Small intestine (tissue), 7 donors: ENCODE results near the gene STK38L. TPM values are rescaled to one million over a fixed set of nuclear protein-coding genes. Genes with fewer than 3 reads are reported as not detected.

Source experiments
- DNase-seq, 2 donors: peaks; one replicate each; pipeline versions ENCODE4 v3.0.0 to v3.0.0-alpha.2; 2013
- FAIRE-seq: peaks from 2 replicates; lab custom pipeline; 2012; peaks lifted over from hg19 to GRCh38; lab: Jason Lieb, UNC
- H3K27ac ChIP-seq, 3 donors: one replicate each; pipeline ENCODE4 v1.5.1; 2013; ENCODE audit warnings: low read length in 2 of 3, mild to moderate bottlenecking in 2 of 3, control low read depth in 1 of 3, inconsistent platforms in 1 of 3, low read depth in 1 of 3, moderate library complexity in 1 of 3
- H3K27me3 ChIP-seq, 3 donors: one replicate each; pipeline ENCODE4 v1.6.1; 2013; ENCODE audit warnings: low read length in 3 of 3, inconsistent platforms in 1 of 3; ENCODE audit not compliant: control insufficient read depth in 3 of 3, insufficient read depth in 3 of 3
- H3K36me3 ChIP-seq, 3 donors: one replicate each; pipeline ENCODE4 v1.6.1; 2013; ENCODE audit warnings: low read length in 3 of 3, inconsistent platforms in 1 of 3, low read depth in 1 of 3, mild to moderate bottlenecking in 1 of 3, moderate library complexity in 1 of 3; ENCODE audit not compliant: control insufficient read depth in 3 of 3, insufficient read depth in 2 of 3
- H3K4me1 ChIP-seq, 3 donors: one replicate each; pipeline ENCODE4 v1.6.1; 2013; ENCODE audit warnings: low read length in 2 of 3, inconsistent platforms in 1 of 3, low read depth in 1 of 3, mild to moderate bottlenecking in 1 of 3, moderate library complexity in 1 of 3; ENCODE audit not compliant: control insufficient read depth in 3 of 3, insufficient read depth in 2 of 3
- H3K4me3 ChIP-seq, 3 donors: one replicate each; pipeline ENCODE4 v1.5.1; 2013; ENCODE audit warnings: low read length in 3 of 3, control low read depth in 1 of 3, inconsistent platforms in 1 of 3, low read depth in 1 of 3, mild to moderate bottlenecking in 1 of 3, moderate library complexity in 1 of 3
- H3K9me3 ChIP-seq, 2 donors: one replicate each; pipeline ENCODE4 v1.6.1; 2013; ENCODE audit warnings: low read depth in 1 of 2, low read length in 1 of 2; ENCODE audit not compliant: control insufficient read depth in 2 of 2, insufficient read depth in 1 of 2
- WGBS, 3 donors: extraction: QIAGEN DNeasy Blood & Tissue Kit; methylation state at CpG; one replicate each; pipeline ENCODE4 v1.1.7; 2013; 5-methylcytosine and 5-hydroxymethylcytosine counted together
- polyA plus RNA-seq, 4 donors: library from polyadenylated mRNA; stranded (reverse) in 3 of 4; unstranded in 1 of 4; fragments of 200-250 nt in 3 of 4; fragments of 120-200 nt in 1 of 4; gene quantifications; one replicate each; pipeline versions ENCODE4 v1.2.1 to v1.2.3, GENCODE V29; 2013
- donor health status: healthy with polysubstance abuse.
- donor health status: control.
- donor health status: control.
- donor health status: Bipolar disorder and iron deficiency.
- donor health status: healthy.

STK38L gene
- polyA plus RNA-seq, 4 donors: 5.8 to 23.8 (median 10.6) TPM

GRCh38 chr12:27359578-27360340 lies 115.7 kb downstream of the STK38L start:
- H3K4me1 ChIP-seq: no peaks in the 10 kb centered on the region
- no peak for FAIRE-seq
- no peaks in the 10 kb centered on the region for H3K27me3 ChIP-seq
- H3K27ac ChIP-seq: no peak overlapping the region
- peak in 1 of 2 donors; percentile 45 for DNase-seq
- no peak overlapping the region for H3K4me3 ChIP-seq
- H3K36me3 ChIP-seq: no peaks in the 10 kb centered on the region
- 31 to 68% (median 47%) methylated on average over 3 of the region's 3 CpGs for WGBS, 3 donors
- peaks cover 0 to 3% of the 10 kb centered on the region in 2 donors for H3K9me3 ChIP-seq

- no peak overlapping the region for H3K27ac ChIP-seq
- WGBS, 3 donors: 93 to 99% (median 93%) methylated on average over 2 of the region's 2 CpGs
Measured at GRCh38 chr12:27361372-27361771, 117.3 kb downstream of the STK38L start.

GRCh38 chr12:27366621-27367020 lies 122.5 kb downstream of the STK38L start:
- Histone ChIP-seq H3K27me3 (no peaks in the 10 kb centered on the region), H3K4me3 (no peak overlapping the region), H3K36me3 (peaks cover 0 to 2% (median 0%) of the 10 kb centered on the region in 3 donors), H3K9me3 (peaks cover 0 to 3% of the 10 kb centered on the region in 2 donors), H3K4me1 (no peaks in the 10 kb centered on the region), H3K27ac (no peak overlapping the region)
- FAIRE-seq (no peak), DNase-seq (no peak)
- 79 to 92% (median 91%) methylated on average over 3 of the region's 3 CpGs for WGBS, 3 donors

More at GRCh38 chr12:27361372-27361771, 117.3 kb downstream of the STK38L start:
- no peak overlapping the region for H3K4me3 ChIP-seq
- no peaks in the 10 kb centered on the region for H3K27me3 ChIP-seq
- FAIRE-seq: no peak
- DNase-seq: no peak
- no peaks in the 10 kb centered on the region for H3K36me3 ChIP-seq
- H3K9me3 ChIP-seq: peaks cover 0 to 3% of the 10 kb centered on the region in 2 donors
- no peaks in the 10 kb centered on the region for H3K4me1 ChIP-seq

- Histone ChIP-seq H3K4me1 (no peaks in the 10 kb centered on the region), H3K36me3 (peaks cover 0 to 2% (median 0%) of the 10 kb centered on the region in 3 donors), H3K9me3 (peaks cover 0 to 3% of the 10 kb centered on the region in 2 donors), H3K27me3 (no peaks in the 10 kb centered on the region), H3K27ac (no peak overlapping the region), H3K4me3 (no peak overlapping the region)
- WGBS, 3 donors: 80 to 87% (median 84%) methylated on average over 6 of the region's 6 CpGs
- DNase-seq: no peak
- FAIRE-seq: no peak
Measured at GRCh38 chr12:27367078-27367477, 123.0 kb downstream of the STK38L start.

Other genes with a start within 250 kb of the STK38L start
- 10 to 100 TPM in 3 of 4 donors, 1 to 10 TPM in 1; 9.2 to 65.7 (median 30.7) TPM for gene TM7SF3, start 229.9 kb upstream of the STK38L start, polyA plus RNA-seq
- gene MED21, start 221.7 kb upstream of the STK38L start, polyA plus RNA-seq: 10 to 100 TPM; 20.5 to 31.5 (median 23.2) TPM
- under 1 TPM in 1 of 4 donors, not detected in 3; 0.19 TPM for gene C12orf71, start 161.7 kb upstream of the STK38L start, polyA plus RNA-seq
- gene BMAL2, start 88.5 kb downstream of the STK38L start, polyA plus RNA-seq: 1 to 10 TPM; 1.4 to 5.6 (median 3.8) TPM
- gene SMCO2, start 202.4 kb downstream of the STK38L start, polyA plus RNA-seq: under 1 TPM in 2 of 4 donors, not detected in 2; 0.28 to 0.34 TPM